Measurements from ENCODE around the gene MOB2. TPM values are rescaled to one million over a fixed set of nuclear protein-coding genes. Genes with fewer than 3 reads are reported as not detected.
"Not testable (repeated sequence)": the region's sequence is repeated elsewhere in the genome, so short reads cannot be mapped to it uniquely, and the experiment has no call there.

MOB2 gene
- polyA plus RNA-seq, 1 donor = 24.8 TPM

DNA sequence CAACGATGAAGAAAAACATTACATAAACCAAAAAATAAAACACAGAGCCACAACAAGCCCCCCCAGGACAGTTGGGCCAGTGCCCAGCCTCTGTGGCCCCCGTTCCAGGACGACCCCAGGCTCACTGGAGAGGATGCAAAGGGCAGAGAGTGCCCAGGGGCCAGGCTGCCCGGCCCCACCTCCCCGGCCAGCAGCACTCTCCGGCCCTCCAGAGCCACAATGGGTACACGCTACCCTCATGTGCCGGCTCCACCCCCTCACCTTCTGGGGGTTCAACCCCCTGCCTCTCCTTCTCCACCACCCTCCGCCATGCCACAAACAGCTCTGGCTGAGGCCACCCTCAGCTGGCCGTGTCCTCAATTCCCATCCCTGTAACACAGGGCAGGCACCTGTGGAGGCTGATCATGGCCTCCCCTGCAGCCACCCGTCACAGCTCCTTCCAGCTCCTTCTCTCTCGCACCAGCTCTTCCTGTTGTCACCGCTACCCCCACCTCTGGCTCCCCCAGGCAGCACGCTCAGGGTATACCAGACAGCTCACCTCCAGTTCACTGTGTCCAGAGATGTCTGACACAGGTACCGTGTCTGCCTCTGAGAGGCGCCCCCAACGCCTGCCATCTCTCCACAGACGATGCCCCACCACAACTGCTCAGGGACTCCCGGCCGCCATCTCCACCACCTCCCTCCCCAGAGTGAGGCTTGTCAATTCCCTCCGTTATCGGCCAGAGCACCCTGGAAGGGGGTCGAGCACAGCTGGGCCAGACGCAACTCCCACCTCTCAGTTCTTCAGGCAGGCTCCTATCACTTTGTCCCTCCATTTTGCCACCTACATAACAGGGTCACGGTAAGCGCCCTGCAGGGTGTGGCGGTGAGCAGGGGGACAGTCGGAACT is 30.8 kb upstream of the MOB2 start:
- DNase-seq = no peak

GRCh38 chr11:1516273-1517067 is 29.9 kb upstream of the MOB2 start:
- no peak for DNase-seq

DNA sequence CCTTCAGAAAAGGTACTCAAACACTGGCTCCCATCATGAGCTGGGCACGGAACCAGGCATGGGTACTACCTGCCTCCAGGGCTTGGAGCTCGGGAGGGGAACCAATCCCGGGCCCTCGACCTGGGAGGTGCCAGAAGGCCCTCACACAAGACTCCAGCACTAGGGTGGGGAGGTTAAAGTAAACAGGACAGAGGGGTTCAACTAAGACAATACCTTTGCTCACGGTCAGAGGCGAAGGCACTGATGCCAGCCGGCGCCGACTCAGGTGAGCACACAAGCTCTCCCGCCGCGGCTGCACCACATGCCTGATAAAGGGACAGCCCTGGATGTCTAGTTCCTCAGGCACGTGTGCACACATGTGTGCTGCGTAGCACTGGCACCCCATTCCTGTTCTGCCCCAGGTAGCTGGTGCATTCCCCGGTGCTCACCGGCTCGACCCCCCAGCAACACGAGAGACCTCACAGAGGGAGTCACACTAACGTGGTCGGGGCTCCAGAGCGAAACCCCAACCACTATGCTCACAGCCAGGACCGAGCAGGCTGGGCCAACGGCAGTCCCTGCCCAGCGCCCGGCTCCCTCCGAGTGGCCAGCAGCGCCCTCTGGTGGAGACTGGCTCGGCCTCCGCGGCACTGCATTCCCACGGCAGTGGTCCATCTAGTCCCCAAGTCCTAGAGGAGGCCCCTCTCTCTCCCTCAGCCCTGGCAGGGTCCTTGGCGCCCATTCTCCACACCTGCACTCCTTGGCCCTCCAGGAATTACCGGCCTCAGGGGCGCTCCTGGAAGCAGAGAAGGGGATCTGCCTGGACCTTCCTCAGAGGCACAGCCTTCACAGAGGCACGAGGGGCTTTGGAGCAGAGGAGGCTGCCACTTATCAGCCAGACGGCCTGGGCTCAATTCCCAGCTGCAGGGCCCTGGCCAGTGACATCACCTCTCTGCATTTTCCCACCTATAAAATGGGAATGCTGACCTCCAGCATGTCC is 28.8 kb upstream of the MOB2 start:
- DNase-seq = peak; percentile 79

- peak; percentile 59 for DNase-seq
Observed at GRCh38 chr11:1514336-1515061, 27.9 kb upstream of the MOB2 start.

DNA sequence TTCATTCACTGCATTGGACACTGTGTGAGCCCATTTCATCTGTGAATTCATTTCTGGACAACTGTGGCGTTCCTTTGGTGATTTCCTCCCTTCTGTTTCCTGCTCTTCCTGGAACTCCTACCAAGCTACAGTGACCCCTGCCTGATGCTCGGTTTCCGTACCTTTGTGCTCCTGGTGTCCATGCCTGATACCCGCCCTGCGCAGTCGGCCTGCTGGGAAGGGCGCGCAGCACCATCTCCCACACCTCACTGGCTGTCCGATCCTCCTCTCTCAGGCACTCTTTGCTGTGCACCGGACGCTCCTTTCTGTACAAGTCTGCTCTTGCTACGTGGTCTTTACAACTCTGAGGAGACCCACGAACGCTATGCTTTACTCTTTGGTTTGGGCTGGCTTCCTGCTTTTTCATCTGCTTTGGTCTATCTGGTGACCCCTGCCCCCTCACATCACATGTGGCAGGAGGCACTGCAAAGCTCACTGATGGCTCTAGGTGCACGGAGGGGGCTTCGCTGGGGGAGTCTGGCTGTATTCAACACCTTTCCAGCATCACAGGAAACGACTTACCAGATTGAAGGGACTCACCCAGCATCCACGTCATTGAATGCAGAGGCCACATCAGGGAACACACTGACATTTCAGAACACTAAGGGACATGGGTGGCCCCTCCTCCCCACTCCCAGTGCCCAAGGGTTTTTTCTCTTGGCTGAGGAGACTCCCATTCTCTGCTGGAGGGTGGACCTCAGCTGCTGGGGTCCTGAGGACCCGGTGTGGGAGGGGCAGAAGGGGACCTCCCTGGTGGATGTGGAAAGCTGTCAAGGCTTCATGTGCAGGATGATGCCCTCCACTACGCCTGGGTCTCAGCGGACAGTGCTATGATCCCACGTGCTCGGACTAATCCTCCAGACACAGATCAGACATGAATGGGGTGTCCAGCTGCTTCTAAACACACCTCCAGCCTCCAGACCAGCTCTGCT is 27.0 kb upstream of the MOB2 start:
- no peak for DNase-seq

- DNase-seq = not testable (repeated sequence)
Observed at GRCh38 chr11:1512531-1513258, 26.1 kb upstream of the MOB2 start.

DNA sequence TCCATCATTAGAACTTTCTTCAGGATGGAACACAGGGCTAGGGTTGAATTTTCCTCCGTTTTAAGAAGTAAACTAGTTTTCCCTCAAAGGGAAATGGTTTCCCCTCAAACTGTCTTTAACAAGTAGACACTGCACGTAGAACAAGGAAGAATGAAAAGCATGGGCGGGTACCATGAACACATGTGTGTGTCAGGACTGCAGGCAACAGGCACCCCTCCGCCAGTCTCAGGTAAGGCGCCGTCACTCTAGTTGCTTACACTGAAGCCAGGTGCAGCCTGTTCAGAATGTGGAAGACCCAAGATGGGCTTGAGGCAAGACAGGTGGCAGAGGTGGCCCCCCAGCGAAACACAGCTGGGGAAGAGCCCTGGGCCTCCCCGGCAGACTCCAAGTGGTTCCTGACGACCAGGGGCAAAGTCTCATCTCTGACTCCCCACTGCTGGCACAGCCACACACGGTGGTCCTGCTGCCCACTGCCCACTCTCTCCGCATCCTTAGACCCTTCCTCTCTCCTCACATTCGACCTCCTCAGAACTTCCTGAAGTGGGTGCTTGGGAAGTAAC is 25.4 kb upstream of the MOB2 start:
- DNase-seq = no peak

GRCh38 chr11:1510928-1511327 is 24.3 kb upstream of the MOB2 start:
- DNase-seq = no peak

GRCh38 chr11:1510351-1510750 is 23.8 kb upstream of the MOB2 start:
- not testable (repeated sequence) for DNase-seq

- no peak for DNase-seq
Observed at GRCh38 chr11:1509626-1510255, 23.2 kb upstream of the MOB2 start.

- no peak for DNase-seq
Observed at GRCh38 chr11:1508986-1509385, 22.4 kb upstream of the MOB2 start.

GRCh38 chr11:1508491-1508891 is 21.9 kb upstream of the MOB2 start:
- no peak for DNase-seq

DNA sequence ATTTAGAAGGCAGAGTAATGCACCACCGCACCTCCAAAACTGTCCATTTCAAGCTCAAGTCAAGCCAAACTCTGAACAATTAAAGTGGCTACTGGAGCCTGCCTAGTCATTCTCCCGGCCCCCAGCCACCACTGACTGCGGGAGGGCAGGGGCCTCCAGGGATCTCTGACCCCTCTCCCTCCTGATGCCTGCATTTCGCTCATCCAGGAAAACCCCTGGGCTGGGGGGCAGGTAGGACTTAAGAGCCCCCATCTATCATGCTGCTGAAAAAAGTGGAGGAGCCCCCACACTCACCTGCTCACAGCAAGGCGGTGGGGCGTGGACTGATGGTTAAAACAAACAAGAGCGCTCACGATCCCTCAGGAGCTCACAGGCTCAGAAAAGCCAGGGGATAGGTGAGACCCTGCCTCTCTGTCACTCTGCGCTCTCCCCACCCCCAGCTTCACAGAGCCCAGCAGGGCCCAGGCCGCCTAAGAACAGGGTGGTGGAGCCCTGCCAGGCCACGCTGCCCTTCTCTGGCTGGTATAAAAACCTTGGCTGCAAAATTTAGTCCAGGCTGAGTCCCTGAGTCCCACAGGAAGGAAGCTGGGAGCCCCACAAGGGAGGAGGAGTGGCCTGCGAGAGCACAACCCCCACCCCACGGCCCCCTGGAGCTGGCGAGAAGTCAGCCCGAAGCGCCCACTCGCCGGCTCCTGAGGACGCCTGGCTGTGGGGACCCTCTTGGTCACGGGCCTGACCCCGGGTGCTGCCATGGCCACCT is 21.0 kb upstream of the MOB2 start:
- no peak for DNase-seq

DNA sequence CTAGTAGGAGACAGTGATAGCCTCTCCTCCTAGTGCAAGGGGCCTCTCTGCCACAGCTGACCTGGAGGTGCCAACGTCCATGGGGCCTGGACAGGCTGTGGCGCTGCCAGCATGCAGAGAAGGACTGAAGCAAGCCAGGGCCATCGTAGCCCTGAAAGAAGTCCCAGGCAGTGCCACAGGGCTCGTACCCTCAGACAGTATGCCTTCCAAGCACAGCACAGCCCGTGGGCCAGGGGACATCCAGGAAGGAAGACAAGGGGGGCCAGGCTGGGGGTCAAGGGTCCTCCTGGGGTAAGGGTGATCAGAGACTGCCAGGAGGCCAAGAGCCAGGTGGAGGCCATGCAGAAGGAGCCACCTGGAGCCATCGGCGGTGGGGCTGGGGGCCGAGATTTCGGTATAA is 20.4 kb upstream of the MOB2 start:
- no peak for DNase-seq

- DNase-seq = no peak
Observed at GRCh38 chr11:1505480-1505879, 18.9 kb upstream of the MOB2 start.

DNA sequence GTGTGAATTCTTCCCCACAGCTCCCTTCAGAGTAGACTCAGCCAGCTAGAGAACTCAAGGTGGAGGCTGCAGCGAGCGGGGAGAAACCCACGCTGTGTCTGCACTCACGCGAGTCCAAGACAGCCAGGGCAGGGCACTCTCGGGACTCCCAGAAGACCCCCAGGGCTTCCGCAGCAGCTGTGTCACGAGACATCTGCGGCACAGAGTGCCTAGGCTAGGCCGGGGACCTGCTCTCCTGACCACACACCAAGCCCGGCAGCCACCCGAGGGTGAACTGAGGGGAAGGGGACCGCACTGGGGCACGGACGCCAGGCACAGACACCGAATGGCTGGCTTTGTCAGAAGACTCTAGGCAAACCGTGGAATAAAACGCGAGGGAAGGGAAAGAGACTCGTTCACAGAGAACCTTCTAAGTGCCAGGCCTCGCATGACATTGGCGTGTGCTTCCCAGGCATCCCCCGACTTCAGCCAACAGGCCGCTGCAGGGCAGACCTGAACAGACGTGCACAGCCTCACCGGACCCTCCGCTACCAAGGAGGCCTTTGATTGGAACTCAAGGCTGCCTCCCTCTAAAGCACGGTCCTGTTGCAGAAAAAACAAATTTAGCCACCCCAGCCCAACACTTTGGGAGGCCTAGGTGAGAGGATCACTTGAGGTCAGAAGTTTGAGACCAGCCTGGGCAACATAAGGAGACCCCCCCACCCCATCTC is 18.2 kb upstream of the MOB2 start:
- DNase-seq = no peak

DNA sequence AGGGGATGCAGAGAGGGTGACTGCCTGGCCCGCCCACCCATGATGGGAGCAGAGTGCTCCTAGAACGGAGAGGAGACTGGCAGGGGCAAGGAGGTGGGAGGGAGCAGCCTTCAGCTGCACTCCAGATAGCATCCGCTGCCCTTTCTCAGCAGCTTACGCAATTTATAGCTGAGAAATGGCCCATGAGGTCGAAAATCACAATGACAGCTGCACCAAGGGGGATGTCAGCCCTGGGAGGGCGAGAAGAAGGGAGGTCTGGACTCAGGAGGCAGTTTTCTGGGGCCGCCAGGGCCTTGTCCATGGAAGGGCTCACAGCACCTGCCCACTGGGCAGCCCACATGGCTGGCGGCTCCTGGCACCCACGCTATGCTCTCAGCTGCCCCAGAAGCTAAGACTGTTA is 17.6 kb upstream of the MOB2 start:
- no peak for DNase-seq

DNA sequence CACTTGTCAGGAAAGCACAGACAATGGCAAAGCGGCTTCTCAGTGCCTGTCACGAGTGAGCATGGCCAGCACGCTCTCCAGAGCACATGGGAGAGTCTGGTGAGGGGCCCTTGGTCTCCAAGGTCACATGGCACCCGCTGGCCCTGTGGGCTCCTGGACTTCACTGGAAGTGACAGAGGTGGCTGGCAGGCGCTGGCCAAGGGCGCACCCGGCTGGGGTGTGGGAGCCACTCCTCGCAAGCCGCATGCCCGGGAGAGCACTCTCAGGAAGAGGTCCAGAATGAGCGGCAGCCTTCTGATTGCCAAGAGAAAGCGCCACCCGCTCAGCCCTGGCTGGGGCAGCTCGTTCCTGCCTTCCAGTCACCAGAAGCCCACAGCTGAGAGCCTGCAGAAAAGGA is 17.1 kb upstream of the MOB2 start:
- no peak for DNase-seq
